ENCODE data around the gene DAP.

Gene DAP

GRCh38 chr5:10715605-10716290, 45.3 kb downstream of the DAP start:
- no peak overlapping the region for H3K4me3 ChIP-seq (replicated peaks; ENCODE audit: low read depth, low read length)
- no peak for DNase-seq (ENCODE audit: extremely low read depth, insufficient read length)
- peaks cover 6% of the 10 kb centered on the region for H3K36me3 ChIP-seq (ENCODE audit: control insufficient read depth, insufficient read depth, low read length)
- no peaks in the 10 kb centered on the region for H3K27me3 ChIP-seq (replicated peaks; ENCODE audit: control insufficient read depth, insufficient read depth, low read length)
- TF ChIP-seq CTCF (IDR thresholded peaks at IDR 0.05; ENCODE audit: insufficient read depth, low read length, poor library complexity, severe bottlenecking), result no peak

DNA sequence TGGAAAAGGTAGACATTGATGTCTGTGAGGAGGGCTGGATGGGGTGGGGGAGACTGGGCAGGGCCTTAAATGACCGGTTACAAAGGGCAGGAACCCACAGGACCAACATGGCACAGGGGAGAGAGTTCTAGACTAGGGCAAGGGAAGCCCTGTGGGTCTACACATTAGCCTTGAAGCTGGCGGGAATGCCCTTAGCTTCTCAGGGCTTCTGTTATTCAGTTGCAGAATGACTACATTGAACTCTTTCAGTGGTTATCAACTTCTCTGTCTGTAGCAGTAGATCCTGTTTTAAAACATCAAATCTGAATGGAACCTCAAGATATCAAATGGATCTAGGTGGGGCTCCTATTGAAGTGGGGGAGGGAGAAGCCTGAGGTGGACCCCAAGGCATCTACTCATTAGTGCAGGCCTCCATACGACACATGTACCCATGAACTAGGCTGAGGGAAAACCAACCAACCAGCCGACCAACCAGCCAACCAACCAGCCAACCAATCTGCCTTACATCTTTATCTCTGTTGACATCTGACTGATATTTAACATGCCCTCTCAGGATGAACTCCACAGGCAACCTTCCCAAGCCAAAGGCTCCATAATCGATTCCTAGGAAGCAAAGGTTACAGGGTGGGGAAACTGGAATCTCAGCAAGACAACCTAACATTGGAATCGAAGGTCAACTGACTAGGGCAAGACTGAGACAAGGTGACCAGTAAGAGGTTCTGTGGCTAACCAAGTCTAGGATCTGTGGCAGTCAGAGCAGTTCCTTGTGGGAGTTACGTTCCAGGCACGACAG, 48.3 kb downstream of the DAP start:
- Histone ChIP-seq H3K27me3 (replicated peaks; ENCODE audit: control insufficient read depth, insufficient read depth, low read length) (no peaks in the 10 kb centered on the region), H3K36me3 (ENCODE audit: control insufficient read depth, insufficient read depth, low read length) (peaks cover 2% of the 10 kb centered on the region), H3K4me3 (replicated peaks; ENCODE audit: low read depth, low read length) (no peak overlapping the region)
- no peak for DNase-seq (ENCODE audit: extremely low read depth, insufficient read length)
- TF ChIP-seq CTCF (IDR thresholded peaks at IDR 0.05; ENCODE audit: insufficient read depth, low read length, poor library complexity, severe bottlenecking), result no peak

DNA sequence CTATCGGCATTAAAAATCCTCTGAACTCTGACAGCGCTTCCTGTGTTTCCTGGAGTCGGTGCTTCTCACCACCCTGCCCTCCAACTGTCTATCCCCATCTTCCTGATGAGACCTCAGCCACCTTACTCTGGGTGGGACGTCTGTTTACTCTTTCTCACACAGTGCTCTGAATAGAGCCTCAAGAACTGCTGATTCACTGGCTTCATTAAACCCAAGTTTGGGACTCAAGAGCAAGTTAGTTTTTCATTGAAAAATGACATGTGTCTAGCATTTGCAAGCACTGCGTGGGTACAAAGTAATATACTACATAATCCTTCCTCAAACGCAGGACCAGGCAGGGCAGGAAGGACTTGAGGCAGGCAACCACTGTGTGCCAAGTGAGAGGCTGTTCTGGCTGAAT, 49.5 kb downstream of the DAP start:
- H3K27me3 ChIP-seq (replicated peaks; ENCODE audit: control insufficient read depth, insufficient read depth, low read length), result no peaks in the 10 kb centered on the region
- no peak for TF ChIP-seq CTCF (IDR thresholded peaks at IDR 0.05; ENCODE audit: insufficient read depth, low read length, poor library complexity, severe bottlenecking)
- no peak overlapping the region for H3K4me3 ChIP-seq (replicated peaks; ENCODE audit: low read depth, low read length)
- DNase-seq (ENCODE audit: extremely low read depth, insufficient read length), result no peak
- peaks cover 5% of the 10 kb centered on the region for H3K36me3 ChIP-seq (ENCODE audit: control insufficient read depth, insufficient read depth, low read length)

- no peak for TF ChIP-seq CTCF (IDR thresholded peaks at IDR 0.05; ENCODE audit: insufficient read depth, low read length, poor library complexity, severe bottlenecking)
- H3K4me3 ChIP-seq (replicated peaks; ENCODE audit: low read depth, low read length), result no peak overlapping the region
Measured at GRCh38 chr5:10710513-10711128, 50.4 kb downstream of the DAP start.

GRCh38 chr5:10709933-10710332, 51.1 kb downstream of the DAP start:
- no peak for TF ChIP-seq CTCF (IDR thresholded peaks at IDR 0.05; ENCODE audit: insufficient read depth, low read length, poor library complexity, severe bottlenecking)
- no peak for DNase-seq (ENCODE audit: extremely low read depth, insufficient read length)
- H3K36me3 ChIP-seq (ENCODE audit: control insufficient read depth, insufficient read depth, low read length), result peaks cover 5% of the 10 kb centered on the region
- H3K4me3 ChIP-seq (replicated peaks; ENCODE audit: low read depth, low read length), result no peak overlapping the region
- no peaks in the 10 kb centered on the region for H3K27me3 ChIP-seq (replicated peaks; ENCODE audit: control insufficient read depth, insufficient read depth, low read length)

More at GRCh38 chr5:10710513-10711128, 50.4 kb downstream of the DAP start:
- Histone ChIP-seq H3K27me3 (replicated peaks; ENCODE audit: control insufficient read depth, insufficient read depth, low read length) (no peaks in the 10 kb centered on the region), H3K36me3 (ENCODE audit: control insufficient read depth, insufficient read depth, low read length) (peaks cover 5% of the 10 kb centered on the region)
- DNase-seq (ENCODE audit: extremely low read depth, insufficient read length), result no peak
